GM21390 (cell line): ENCODE measurements around the gene MEGF11.

Experiments
- ATAC-seq: cut with Tn5 transposase; IDR thresholded peaks from one replicate; pipeline ENCODE4 v1.9.1; 2021; ENCODE audit not compliant: unreplicated experiment

MEGF11 gene

GRCh38 chr15:66220601-66221000 is 32.9 kb downstream of the MEGF11 start:
- no peak for ATAC-seq

DNA sequence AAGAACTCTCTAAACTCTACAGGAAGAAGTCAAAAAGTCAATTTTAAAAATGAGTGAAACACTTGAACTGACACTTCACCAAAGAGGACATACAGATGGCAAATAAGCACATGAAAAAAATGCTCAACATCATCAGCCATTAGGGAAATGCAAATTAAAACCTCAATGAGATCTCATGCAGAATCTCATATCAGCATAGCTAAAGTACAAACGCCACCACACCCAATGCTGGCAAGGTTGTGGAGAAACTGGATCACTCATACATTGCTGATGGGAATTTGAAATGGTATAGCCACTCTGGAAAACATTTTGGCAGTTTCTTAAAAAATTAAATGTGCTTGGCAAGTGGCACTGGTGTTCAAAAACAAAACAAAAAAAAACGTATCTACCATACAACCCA is 34.2 kb downstream of the MEGF11 start:
- ATAC-seq: no peak

DNA sequence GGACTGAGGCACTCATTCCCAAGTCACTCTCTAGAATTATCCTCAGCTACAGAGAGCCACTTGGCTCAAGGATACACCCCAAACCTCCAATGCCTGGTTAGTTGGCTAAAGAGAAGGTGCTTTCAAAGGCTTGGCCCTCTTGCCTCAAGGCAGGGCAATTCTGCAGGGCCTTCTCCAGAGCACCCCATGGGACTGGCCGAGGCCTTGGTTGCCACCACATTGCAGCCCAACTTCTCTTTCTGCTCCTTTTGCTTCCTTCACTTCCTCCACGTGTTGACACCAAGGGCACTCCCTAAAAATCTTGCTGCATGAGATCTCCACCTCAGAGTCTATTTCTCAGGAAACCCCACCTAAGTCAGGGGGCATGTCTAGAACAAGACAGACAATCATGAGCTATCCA is 36.7 kb downstream of the MEGF11 start:
- ATAC-seq: no peak

GRCh38 chr15:66215811-66216210 is 37.7 kb downstream of the MEGF11 start:
- no peak for ATAC-seq

- no peak for ATAC-seq
Observed at GRCh38 chr15:66214246-66214645, 39.3 kb downstream of the MEGF11 start.

DNA sequence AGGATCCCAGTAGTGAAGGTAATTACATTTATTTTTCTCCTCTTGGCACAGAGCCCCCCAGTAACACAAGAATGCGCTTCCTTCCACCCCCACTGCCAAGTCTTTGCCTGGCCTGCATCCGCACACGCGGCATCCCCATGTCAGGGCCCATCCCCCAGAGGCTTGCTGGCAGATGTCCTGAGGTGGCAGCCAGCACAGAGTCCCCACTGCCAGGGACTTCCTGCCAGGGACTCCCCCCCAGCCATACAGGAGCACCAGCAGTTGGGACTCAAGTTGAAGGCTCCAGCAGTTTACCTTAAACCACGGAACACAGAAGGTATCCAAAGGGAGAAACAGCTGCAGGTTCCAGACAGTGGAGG is 41.0 kb downstream of the MEGF11 start:
- no peak for ATAC-seq

- ATAC-seq: no peak
Observed at GRCh38 chr15:66211670-66212562, 41.6 kb downstream of the MEGF11 start.

DNA sequence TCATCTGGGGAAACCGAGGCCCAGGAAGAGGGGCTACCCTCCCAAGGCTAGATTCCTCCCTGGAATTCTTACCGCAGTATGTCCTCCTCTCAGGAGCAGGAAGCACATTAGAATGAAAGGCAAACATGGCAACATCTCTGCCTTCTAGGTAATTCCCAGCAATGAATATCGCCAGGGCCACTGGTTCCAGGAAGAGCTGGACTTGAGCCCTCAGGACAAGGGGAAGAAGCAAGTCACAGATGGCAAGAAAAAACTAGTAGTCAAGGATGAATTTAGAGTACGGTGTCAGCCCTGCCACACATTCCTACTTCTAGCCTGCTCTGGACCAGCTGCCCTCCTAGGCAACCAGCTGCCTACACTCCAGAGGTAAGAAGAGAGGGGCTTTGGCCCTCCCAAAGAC is 42.9 kb downstream of the MEGF11 start:
- ATAC-seq: no peak

DNA sequence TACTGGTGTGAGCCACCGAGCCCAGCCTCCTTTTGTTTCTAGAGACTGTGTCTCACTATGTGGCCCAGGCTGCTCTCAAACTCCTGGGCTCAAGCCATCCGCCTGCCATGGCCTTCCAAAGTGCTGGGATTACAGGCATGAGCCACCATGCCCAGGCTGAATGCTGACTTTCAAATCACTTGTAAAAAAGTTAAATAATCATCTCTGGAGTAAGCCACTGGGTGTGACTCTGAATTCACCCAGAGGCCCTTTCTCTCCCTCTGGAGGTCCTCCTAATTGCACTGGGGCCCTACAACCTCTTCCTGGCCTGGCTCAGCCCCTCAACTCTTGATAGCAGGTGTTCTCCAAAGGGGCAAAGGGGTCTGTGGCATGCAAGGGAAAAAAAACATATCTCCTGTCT is 54.8 kb downstream of the MEGF11 start:
- ATAC-seq: no peak

DNA sequence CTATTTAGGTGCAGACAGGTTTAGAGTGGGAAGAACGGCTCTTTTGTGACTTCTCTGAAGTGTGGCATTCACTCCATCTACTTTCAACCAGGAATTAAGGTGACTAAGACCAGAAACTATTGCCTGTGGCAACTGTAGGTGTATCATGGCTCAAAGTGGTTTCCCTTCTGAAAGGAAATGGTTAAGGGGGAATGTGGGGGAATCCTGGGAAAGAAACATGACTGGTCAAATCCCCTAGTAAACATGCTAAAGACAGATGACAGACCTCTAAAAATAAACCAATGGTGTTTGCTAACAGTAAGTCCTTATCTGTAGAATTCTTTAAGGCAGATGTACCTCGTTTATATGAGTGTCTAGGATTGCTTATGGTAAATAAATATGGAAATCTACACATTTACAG is 56.9 kb downstream of the MEGF11 start:
- no peak for ATAC-seq

GRCh38 chr15:66195621-66196230 is 57.8 kb downstream of the MEGF11 start:
- ATAC-seq: no peak

GRCh38 chr15:66193066-66193465 is 60.5 kb downstream of the MEGF11 start:
- ATAC-seq: no peak

GRCh38 chr15:66190746-66191145 is 62.8 kb downstream of the MEGF11 start:
- ATAC-seq: no peak

DNA sequence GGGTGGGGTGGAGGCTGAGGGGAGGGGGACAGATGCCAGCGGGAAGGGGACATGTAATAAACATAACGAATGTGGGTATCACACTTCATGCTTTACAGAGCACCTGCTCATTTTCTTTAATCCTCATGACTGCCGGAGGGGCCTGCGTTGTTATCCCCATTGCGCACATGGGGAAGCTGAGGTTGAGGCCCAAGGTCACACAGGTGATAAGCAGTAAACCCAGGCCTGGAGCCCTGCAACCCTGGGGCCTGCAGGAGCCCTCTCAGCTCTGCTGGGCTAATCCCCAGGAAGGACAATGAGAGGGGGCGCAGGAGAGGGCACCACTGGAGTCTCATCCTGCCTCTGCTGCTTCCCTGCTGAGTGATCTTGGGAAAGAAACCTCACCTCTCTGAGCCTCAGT is 64.3 kb downstream of the MEGF11 start:
- no peak for ATAC-seq

GRCh38 chr15:66188464-66188863 is 65.1 kb downstream of the MEGF11 start:
- ATAC-seq: no peak

DNA sequence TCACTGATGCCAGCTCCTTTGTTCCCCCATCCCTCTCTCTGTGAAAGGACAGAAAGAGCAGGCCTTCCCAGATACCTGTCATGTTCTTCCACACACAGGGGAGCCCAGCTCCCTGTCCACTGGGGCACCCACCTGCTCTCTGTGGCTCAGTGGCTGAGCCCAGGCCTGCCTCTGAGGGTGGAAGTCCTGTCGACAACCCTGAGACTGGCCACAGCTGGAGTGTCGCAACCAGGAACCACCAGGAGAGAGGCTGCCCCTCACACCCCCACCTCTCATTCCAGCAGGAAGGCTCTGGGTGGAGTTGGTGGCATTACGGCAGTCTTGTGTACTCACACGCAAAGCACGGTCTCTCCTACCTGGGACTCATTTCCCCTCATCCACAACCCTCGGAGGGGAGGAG is 66.3 kb downstream of the MEGF11 start:
- no peak for ATAC-seq

GRCh38 chr15:66186049-66186825 is 67.3 kb downstream of the MEGF11 start:
- no peak for ATAC-seq

- ATAC-seq: no peak
Observed at GRCh38 chr15:66184936-66185790, 68.4 kb downstream of the MEGF11 start.

DNA sequence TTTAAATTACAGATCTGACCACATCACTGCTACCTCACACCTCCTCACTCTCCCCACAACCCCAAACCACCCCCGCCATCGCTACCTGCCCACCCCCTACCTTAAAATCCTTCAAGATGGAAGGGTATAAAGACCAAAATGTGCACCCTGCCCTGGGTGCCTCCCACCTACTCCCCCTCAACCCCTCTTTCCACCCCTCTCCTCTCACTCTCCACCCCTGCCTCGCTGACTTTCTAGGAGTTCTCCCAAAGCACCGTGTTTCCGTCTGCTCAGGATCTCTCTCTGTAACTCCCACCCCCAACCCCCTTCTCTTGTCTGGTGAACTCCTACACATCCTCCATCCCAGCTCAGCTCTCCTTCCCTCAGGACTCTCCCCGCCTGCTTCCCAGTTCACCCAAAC is 69.1 kb downstream of the MEGF11 start:
- no peak for ATAC-seq

DNA sequence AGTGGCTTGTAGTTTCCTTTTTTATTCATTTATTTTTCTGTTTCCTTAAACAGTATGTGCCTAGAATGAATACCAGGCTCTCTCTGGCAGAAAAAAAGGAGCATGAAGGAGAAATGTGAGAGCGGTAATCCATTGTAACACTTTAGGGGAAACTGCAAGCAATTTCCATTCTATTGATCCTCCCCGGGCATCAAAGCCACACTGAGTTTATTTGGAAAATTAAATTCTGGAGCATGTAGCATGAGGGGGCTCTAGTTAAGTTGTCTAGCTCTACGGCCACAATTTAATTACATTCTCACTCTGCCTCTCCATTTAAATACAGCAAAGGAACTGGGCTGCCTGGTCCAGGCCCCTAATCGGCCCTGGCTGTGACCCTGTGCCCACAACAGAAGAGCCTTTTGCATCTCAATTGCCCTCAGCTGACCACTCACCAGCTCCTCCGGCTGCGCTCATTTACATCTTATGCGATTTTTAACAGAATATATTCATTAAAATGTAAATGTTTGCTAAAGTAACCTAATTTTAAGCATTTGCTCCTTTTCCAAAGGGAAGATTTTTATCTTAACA is 72.9 kb downstream of the MEGF11 start:
- ATAC-seq: no peak

- no peak for ATAC-seq
Observed at GRCh38 chr15:66178531-66178910, 75.0 kb downstream of the MEGF11 start.
